GM21786 (cell line): Measurements from ENCODE around the gene PLIN5.

ENCODE experiments used
- ATAC-seq: cut with Tn5 transposase; IDR thresholded peaks from one replicate; pipeline ENCODE4 v1.9.1; 2021; ENCODE audit not compliant: unreplicated experiment

PLIN5 gene

GRCh38 chr19:4534836-4535658 lies at the start of gene PLIN5:
Gene PLIN5, minus strand, starts transcription at chr19:4535224. Its CDS starts 1,150 bp downstream, at chr19:4534074.
- no peak for ATAC-seq

- no peak for ATAC-seq
Measured at GRCh38 chr19:4583961-4584669, 49.1 kb upstream of the PLIN5 start.

- ATAC-seq: no peak
Measured at GRCh38 chr19:4582980-4583842, 48.2 kb upstream of the PLIN5 start.

GRCh38 chr19:4581666-4582553 lies 46.9 kb upstream of the PLIN5 start:
- no peak for ATAC-seq

- ATAC-seq: no peak
Measured at GRCh38 chr19:4580961-4581665, 46.1 kb upstream of the PLIN5 start.

GRCh38 chr19:4580021-4580901 lies 45.2 kb upstream of the PLIN5 start:
- ATAC-seq: no peak

GRCh38 chr19:4579389-4579788 lies 44.4 kb upstream of the PLIN5 start:
- no peak for ATAC-seq

GRCh38 chr19:4578552-4579248 lies 43.7 kb upstream of the PLIN5 start:
- no peak for ATAC-seq

GRCh38 chr19:4577020-4577782 lies 42.2 kb upstream of the PLIN5 start:
- no peak for ATAC-seq

- ATAC-seq: no peak
Measured at GRCh38 chr19:4576016-4576933, 41.3 kb upstream of the PLIN5 start.

GRCh38 chr19:4575267-4576015 lies 40.4 kb upstream of the PLIN5 start:
- no peak for ATAC-seq

GRCh38 chr19:4573682-4574081 lies 38.7 kb upstream of the PLIN5 start:
- ATAC-seq: no peak

GRCh38 chr19:4571305-4571917 lies 36.4 kb upstream of the PLIN5 start:
- ATAC-seq: no peak

- ATAC-seq: no peak
Measured at GRCh38 chr19:4570916-4571304, 35.9 kb upstream of the PLIN5 start.

- ATAC-seq: no peak
Measured at GRCh38 chr19:4570402-4570801, 35.4 kb upstream of the PLIN5 start.
